GM21360 (cell line): Measurements from ENCODE around the gene NRIP2.
A peak's percentile ranks its signal among the peaks of the same experiment; 100 is the strongest.

Source experiments
- ATAC-seq: cut with Tn5 transposase; IDR thresholded peaks from one replicate; pipeline ENCODE4 v1.9.1; 2021; ENCODE audit warnings: mild to moderate bottlenecking, moderate library complexity; ENCODE audit not compliant: unreplicated experiment

The NRIP2 gene

GRCh38 chr12:2845280-2845679 lies 10.4 kb upstream of the NRIP2 start:
- no peak for ATAC-seq

GRCh38 chr12:2844786-2845185 lies 10.0 kb upstream of the NRIP2 start:
- ATAC-seq, result no peak

- ATAC-seq, result no peak
Measured at GRCh38 chr12:2842948-2843347, 8.1 kb upstream of the NRIP2 start.

GRCh38 chr12:2841056-2841650 lies 6.3 kb upstream of the NRIP2 start:
- ATAC-seq, result no peak

GRCh38 chr12:2836574-2836973 lies 1.7 kb upstream of the NRIP2 start:
- ATAC-seq, result no peak

GRCh38 chr12:2835691-2836403 lies 1.0 kb upstream of the NRIP2 start:
- no peak for ATAC-seq

- no peak for ATAC-seq
Measured at GRCh38 chr12:2833810-2834209, 1.0 kb downstream of the NRIP2 start.

- no peak for ATAC-seq
Measured at GRCh38 chr12:2833327-2833726, 1.5 kb downstream of the NRIP2 start.

- no peak for ATAC-seq
Measured at GRCh38 chr12:2832550-2833127, 2.2 kb downstream of the NRIP2 start.

- no peak for ATAC-seq
Measured at GRCh38 chr12:2829275-2829674, 5.6 kb downstream of the NRIP2 start.

- no peak for ATAC-seq
Measured at GRCh38 chr12:2826721-2827515, 7.9 kb downstream of the NRIP2 start.

GRCh38 chr12:2826036-2826435 lies 8.8 kb downstream of the NRIP2 start:
- ATAC-seq, result no peak

- ATAC-seq, result no peak
Measured at GRCh38 chr12:2825132-2825531, 9.7 kb downstream of the NRIP2 start.

- ATAC-seq, result no peak
Measured at GRCh38 chr12:2824541-2824940, 10.3 kb downstream of the NRIP2 start.

GRCh38 chr12:2823483-2823882 lies 11.4 kb downstream of the NRIP2 start:
- ATAC-seq, result no peak

- no peak for ATAC-seq
Measured at GRCh38 chr12:2820432-2820831, 14.4 kb downstream of the NRIP2 start.

GRCh38 chr12:2819810-2820209 lies 15.0 kb downstream of the NRIP2 start:
- ATAC-seq, result no peak

GRCh38 chr12:2813214-2814185 lies 21.3 kb downstream of the NRIP2 start:
- peak; percentile 30 for ATAC-seq

GRCh38 chr12:2812290-2813213 lies 22.3 kb downstream of the NRIP2 start, which contains the start of gene ITFG2:
ITFG2 (plus strand) TSS chr12:2812668; CDS start chr12:2812761, 93 bp downstream.
- peak; percentile 92 for ATAC-seq
